Brain microvascular endothelial cell (primary cell): ENCODE data around the gene AP1M2.

Experiments used
- DNase-seq: peaks from one replicate; pipeline ENCODE4 v3.0.0-alpha.2; 2020
- H3K27ac ChIP-seq: fragments of 250-450 bp; sonication (Bioruptor Pico); 2 replicates; pipeline ENCODE4 v1.5.1; 2020; ENCODE audit warnings: mild to moderate bottlenecking, moderate library complexity
- H3K27me3 ChIP-seq: fragments of 250-450 bp; sonication (Bioruptor Pico); replicated peaks from 2 replicates; pipeline ENCODE4 v1.5.1; 2020; ENCODE audit warnings: mild to moderate bottlenecking
- H3K36me3 ChIP-seq: fragments of 250-450 bp; sonication (Bioruptor Pico); replicated peaks from 2 replicates; pipeline ENCODE4 v1.5.1; 2020; ENCODE audit warnings: mild to moderate bottlenecking
- H3K4me3 ChIP-seq: 2 replicates; pipeline ENCODE4 v1.5.1; 2011; ENCODE audit warnings: low read depth, mild to moderate bottlenecking, control low read depth, low read length, moderate library complexity
- CTCF ChIP-seq: IDR thresholded peaks from 2 replicates; pipeline ENCODE4 v1.5.1; 2011; ENCODE audit warnings: low read depth, mild to moderate bottlenecking, moderate library complexity, low read length, control low read depth, inconsistent platforms; ENCODE audit errors: missing control alignments
- in situ Hi-C: cut with HindIII; loops from 2 replicates; pipeline ENCODE4 v1.10.0; 2017; ENCODE audit warnings: low sequenced_read_pairs, low pct_ligation_motif_present

AP1M2 gene

GRCh38 chr19:10568826-10569651 lies 18.1 kb downstream of the AP1M2 start, which contains the start of gene CDKN2D:
TSS of gene CDKN2D (minus strand) at chr19:10568979. CDS start at chr19:10568653, 326 bp downstream.
- H3K36me3 ChIP-seq: no peaks in the 10 kb centered on the region
- in situ Hi-C loops: no loop called here
- H3K4me3 ChIP-seq: peak within 1 kb of the TSS; percentile 65
- peak; percentile 100 for DNase-seq
- no peak for TF ChIP-seq CTCF
- peak within 1 kb of the TSS; percentile 40 for H3K27ac ChIP-seq
- no peaks in the 10 kb centered on the region for H3K27me3 ChIP-seq

GRCh38 chr19:10568062-10568825 lies 18.9 kb downstream of the AP1M2 start:
- H3K4me3 ChIP-seq: peak overlapping the region; percentile 62
- no peak for DNase-seq
- no peaks in the 10 kb centered on the region for H3K27me3 ChIP-seq
- TF ChIP-seq CTCF: no peak
- in situ Hi-C loops: no loop called here
- no peak overlapping the region for H3K27ac ChIP-seq
- no peaks in the 10 kb centered on the region for H3K36me3 ChIP-seq

GRCh38 chr19:10567656-10568055 lies 19.5 kb downstream of the AP1M2 start:
- no peak for DNase-seq
- in situ Hi-C loops: no loop called here
- Histone ChIP-seq H3K36me3 (no peaks in the 10 kb centered on the region), H3K4me3 (peak overlapping the region; percentile 62), H3K27ac (no peak overlapping the region), H3K27me3 (no peaks in the 10 kb centered on the region)
- no peak for TF ChIP-seq CTCF

GRCh38 chr19:10566658-10567410 lies 20.3 kb downstream of the AP1M2 start:
- Histone ChIP-seq H3K36me3 (no peaks in the 10 kb centered on the region), H3K27me3 (no peaks in the 10 kb centered on the region), H3K27ac (peak overlapping the region; percentile 34), H3K4me3 (no peak overlapping the region)
- in situ Hi-C loops: no loop called here
- TF ChIP-seq CTCF: no peak
- DNase-seq: no peak

GRCh38 chr19:10566408-10566657 lies 20.8 kb downstream of the AP1M2 start:
- no peak for TF ChIP-seq CTCF
- Histone ChIP-seq H3K27ac (peak overlapping the region; percentile 34), H3K4me3 (peak overlapping the region; percentile 90), H3K36me3 (peaks cover 2% of the 10 kb centered on the region), H3K27me3 (no peaks in the 10 kb centered on the region)
- DNase-seq: no peak
- in situ Hi-C loops: no loop called here
